Stimulated activated CD8-positive, alpha-beta memory T cell treated with anti-CD3 and anti-CD28 coated beads, Interleukin-12 subunit alpha, Interleukin-12 subunit beta, amount 100 ng/mL, for 4 hours (primary cell): ENCODE results near the gene TMEM45B.
"Not testable (repeated sequence)": the region's sequence is repeated elsewhere in the genome, so short reads cannot be mapped to it uniquely, and the experiment has no call there.

Source experiments
- DNase-seq: peaks from one replicate; pipeline ENCODE4 v3.0.0-alpha.2; 2020; ENCODE audit warnings: low read depth

TMEM45B gene

DNA sequence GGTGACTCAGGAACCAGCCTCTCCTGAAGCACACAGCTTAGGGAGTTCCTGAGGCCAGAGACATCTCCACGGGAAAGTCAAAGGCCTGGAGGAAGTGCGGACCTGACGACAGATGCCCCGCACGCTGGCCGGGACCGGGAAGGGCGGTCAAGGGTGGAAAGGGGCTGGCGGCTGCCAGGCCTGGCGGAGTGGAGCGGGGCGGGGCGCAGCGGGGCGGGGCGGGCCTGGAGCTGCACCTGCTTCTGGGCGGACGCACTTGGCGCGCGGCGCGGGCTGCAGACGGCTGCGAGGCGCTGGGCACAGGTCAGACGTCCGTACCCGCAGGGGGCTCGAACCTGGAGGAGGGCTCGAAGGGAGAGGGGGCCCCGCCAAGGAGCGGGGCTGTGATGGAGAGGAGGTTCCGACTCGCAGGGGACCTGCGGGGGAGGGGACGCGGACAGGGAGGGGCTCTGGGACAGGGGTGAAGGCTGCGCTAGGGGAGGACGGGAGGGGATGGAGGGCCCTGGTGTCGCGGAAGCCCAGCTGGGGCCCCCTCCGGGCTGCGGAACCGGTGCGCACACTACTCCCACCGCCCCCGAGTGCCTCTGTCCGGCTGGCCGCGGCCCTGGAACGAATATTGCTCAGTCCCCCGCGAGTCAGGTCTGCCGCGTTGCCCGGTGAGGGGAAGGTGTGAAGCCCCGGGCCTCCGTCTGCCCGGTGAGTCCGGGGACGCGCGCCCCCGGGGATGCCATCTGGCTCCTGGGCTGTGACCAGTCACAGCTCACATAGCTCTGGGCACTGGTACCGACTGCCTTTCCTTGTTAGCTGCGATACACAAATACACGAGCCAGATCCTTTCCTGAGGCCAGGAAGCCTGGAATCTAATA, at the start of gene TMEM45B:
Gene TMEM45B, plus strand, starts transcription at position 253 of the 866 bp plus-strand sequence. CDS start 36,635 bp downstream, outside the sequence.
- no peak for DNase-seq

DNA sequence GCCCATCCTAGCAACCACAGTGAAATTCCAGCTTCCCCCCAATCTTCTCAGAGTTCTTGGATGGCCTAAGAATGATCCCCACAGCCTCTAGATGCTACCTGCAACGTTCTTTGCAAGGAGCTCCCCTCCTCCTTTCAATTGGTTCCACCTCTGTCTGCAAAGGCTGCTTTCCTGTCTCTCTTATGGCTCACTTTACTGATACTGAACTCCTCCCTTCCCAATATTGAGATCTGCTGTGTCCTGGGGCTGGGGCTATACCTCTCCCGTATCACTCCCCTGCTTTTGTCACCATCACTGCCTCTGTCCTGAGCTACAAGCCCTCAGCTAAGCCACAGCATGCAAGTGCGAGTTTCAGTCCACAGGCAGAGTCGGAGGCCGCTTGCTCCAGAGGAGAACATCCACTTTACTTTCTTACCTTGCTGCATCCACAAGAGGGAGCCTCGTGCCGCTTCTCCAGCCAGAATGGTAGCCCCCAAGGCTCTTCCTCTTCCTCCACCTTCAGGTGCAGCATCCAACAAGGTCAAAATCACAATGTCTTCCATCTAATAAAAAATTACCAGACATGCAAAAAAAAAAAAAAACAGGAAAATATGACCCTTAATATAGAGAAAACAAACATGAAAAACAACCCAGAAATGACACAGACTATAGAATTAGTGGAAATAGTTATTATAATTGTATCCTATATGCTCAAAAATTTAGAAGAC, 48.6 kb upstream of the TMEM45B start:
- DNase-seq = no peak

DNA sequence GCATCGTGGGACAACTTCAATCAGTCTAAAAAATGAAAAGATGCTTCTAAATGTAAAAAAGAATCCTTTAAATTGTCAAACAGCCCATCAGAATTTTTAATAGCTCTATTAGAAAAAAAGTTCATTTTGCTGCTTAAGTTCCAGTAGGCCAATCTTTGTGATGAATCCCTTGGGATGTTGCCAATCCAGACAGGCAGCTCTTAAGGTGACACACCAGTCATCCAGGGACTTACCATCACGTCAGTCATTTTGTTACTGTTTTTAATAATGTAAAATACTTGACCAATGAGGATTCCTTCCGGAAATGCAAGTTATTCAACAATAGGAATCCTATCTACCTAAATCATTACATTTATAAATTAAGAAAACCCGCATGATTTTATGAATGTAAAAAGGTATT, 47.8 kb upstream of the TMEM45B start:
- DNase-seq = no peak

- no peak for DNase-seq
Observed at GRCh38 chr11:129768356-129768755, 47.3 kb upstream of the TMEM45B start.

DNA sequence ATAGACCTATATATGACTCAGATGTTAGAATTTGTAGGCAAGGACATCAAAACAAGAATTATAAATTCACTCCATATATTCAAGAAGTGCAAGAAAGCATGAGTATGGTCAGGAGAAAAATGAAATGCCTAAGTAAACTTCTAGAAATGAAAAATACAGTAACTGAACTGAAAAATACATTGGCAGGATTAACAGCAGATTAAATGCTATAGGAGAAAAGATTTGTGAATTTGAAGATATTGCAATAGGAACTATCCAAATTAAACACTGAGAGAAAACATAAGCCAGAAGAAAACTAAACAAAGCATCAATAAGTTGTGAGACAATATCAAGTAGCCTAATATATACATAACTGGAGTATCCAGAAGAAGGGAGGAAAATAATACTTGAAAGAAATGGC, 46.6 kb upstream of the TMEM45B start:
- DNase-seq = no peak

GRCh38 chr11:129770993-129771392, 44.7 kb upstream of the TMEM45B start:
- DNase-seq = no peak

- DNase-seq = not testable (repeated sequence)
Observed at GRCh38 chr11:129771456-129771855, 44.2 kb upstream of the TMEM45B start.

DNA sequence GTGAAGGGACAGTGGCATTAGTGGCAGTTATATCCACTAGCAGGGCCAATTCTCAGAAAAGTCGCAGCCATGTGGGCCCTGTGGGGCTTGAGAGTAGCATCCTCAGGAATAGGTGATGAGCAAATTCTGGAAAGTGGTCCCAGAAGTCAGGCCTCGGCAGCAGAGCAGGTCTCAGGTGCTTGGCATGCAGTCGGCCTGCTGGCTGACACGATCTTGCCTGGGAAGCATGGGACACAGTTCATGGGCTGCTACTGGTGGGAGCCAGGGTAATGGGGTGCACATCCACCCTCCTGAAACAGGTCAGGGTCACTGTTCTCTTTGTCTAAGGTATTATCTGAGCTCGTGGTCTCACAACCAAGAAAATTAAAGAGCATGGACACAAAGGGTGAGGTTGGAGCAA, 36.8 kb upstream of the TMEM45B start:
- DNase-seq = no peak

GRCh38 chr11:129779342-129779741, 36.3 kb upstream of the TMEM45B start:
- no peak for DNase-seq

DNA sequence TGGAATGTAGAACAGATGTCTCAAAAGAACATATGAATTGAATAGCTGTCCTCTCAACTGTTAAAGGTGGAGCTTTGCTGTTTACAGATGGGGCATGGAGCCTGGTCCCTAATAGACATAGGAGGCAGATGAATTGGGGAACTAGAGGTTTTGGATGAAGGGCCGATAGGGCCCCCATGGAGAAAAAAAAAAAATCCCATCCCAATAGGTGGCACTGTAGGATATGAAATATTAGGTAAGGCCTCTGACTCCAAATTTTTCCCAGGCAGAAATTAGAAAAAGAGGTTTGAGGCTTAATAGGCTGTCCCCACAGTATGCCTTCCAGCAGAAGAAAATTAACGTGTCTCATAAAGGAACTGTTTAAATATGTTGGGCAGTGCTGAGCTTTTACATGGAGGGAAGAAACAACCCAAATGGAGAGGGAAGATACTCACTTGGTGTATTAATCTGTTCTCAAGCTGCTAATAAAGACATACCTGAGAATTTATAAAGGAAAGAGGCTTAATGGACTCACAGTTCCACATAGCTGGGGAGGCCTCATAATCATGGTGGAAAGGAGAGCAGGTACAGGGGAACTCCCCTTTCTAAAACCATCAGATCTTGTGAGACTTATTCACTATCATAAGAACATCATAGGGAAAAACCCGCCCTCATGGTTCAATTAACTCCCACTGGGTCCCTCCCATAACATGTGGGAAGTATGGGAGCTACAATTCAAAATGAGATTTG, 30.1 kb upstream of the TMEM45B start:
- DNase-seq = no peak

- not testable (repeated sequence) for DNase-seq
Observed at GRCh38 chr11:129786112-129786416, 29.6 kb upstream of the TMEM45B start.

DNA sequence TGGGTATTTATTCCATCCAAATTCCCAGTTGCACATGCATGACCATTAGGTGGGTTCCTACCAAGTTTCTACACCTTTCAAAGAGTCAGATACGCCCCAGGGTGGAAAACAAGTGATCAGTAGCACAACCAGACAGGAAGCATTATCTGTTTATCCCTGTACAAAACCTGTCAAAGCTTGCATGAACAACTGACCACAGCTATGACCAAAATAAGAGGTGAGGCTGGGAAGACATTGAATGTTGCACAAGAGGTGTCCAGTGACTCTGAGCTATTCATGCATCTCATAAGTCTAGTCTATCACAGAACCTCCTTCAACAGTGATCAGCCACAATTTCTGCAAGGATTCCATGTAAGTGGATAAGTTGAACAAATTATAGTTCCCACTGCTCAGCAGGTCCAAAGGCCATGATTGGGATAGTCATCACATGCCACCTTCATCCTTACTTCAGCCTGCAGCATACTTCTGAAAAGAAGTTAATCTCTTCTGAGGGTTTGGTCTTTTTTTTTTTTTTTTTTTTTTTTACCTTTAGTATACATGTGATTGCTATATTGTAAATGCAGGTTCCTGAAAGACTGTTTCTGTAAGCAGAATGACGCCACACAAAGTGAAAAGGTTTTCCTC, 28.0 kb upstream of the TMEM45B start:
- DNase-seq = no peak

DNA sequence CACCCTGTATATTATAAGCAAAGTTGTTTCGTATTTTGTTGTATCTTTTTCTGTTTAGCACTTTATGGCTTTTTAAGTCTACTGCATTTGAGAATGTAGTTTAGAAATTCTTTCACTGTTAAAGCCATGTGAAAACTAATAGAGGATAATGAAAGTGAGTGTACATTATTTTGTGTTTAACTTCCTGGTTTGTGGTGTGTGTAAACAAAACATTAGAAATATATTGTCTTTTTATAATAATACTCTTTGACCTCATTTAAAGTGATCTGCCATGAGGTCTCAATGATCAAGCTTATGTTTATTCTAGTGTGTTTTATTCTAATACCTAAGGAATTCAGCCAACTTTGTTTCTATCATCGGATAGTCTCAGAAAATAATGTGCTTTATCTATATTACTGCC, 27.4 kb upstream of the TMEM45B start:
- DNase-seq = no peak

GRCh38 chr11:129790106-129790505, 25.5 kb upstream of the TMEM45B start:
- no peak for DNase-seq

GRCh38 chr11:129791515-129791914, 24.1 kb upstream of the TMEM45B start:
- DNase-seq = no peak

DNA sequence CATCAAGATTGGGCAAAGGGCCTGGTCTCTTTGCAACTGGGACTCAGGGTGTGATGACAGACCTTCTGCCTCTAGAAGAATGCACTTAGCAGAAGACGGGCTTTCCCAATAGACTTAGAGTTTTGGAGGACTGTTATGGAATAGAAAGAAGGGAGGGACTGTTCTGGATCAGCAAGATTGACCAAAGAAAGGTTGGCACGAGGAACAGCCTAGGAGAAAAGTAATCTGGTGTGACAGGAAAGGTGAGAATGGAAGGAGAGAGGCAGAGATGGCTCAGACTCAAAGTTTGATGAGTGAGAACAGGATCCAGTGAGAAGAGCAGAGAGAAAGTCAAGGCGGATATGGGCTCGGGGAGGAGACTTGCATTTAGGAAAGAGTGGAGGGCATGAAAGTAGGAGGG, 23.0 kb upstream of the TMEM45B start:
- no peak for DNase-seq

- DNase-seq = no peak
Observed at GRCh38 chr11:129795089-129795488, 20.6 kb upstream of the TMEM45B start.

- no peak for DNase-seq
Observed at GRCh38 chr11:129798212-129798611, 17.4 kb upstream of the TMEM45B start.

- DNase-seq = not testable (repeated sequence)
Observed at GRCh38 chr11:129800162-129800561, 15.5 kb upstream of the TMEM45B start.

- DNase-seq = no peak
Observed at GRCh38 chr11:129800655-129801054, 15.0 kb upstream of the TMEM45B start.

- no peak for DNase-seq
Observed at GRCh38 chr11:129803533-129803932, 12.1 kb upstream of the TMEM45B start.

DNA sequence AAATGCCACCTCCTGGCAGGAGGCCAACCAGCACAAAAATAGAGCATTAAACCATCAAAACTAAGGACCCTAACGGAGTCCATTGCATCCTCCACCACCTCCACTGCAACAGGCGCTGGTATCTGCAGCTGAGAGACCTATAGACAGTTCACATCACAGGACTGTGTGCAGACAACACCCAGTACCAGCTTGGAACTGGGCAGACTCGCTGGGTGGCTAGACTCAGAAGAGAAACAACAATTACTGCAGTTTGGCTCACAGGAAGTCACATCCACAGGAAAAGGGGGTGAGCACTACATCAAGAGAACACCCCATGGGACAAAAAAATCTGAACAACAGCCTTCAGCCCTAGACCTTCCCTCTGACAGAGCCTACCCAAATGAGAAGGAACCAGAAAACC, 11.6 kb upstream of the TMEM45B start:
- no peak for DNase-seq
